HL-60/S4 treated with phorbol 12-myristate 13-acetate at 8.2 ng/mL for 4 days and 3 days (cell line): ENCODE measurements around the gene WDFY4.

Experiments used
- in situ Hi-C: fragments of 300-500 bp; cut with MboI; formaldehyde crosslinking; loops from 2 replicates; pipeline ENCODE4 v1.15.0; 2022; ENCODE audit warnings: low sequenced_read_pairs

Gene WDFY4

GRCh38 chr10:48958598-48959190 lies 274.0 kb downstream of the WDFY4 start:
- in situ Hi-C loops = no loop called here

- in situ Hi-C loops = no loop called here
Measured at GRCh38 chr10:48964038-48964437, 279.4 kb downstream of the WDFY4 start.

GRCh38 chr10:48965460-48965859 lies 280.8 kb downstream of the WDFY4 start:
- in situ Hi-C loops = no loop called here

- in situ Hi-C loops = no loop called here
Measured at GRCh38 chr10:48968036-48968435, 283.4 kb downstream of the WDFY4 start.

- in situ Hi-C loops = no loop called here
Measured at GRCh38 chr10:48970046-48970445, 285.4 kb downstream of the WDFY4 start.

GRCh38 chr10:48970654-48971053 lies 286.0 kb downstream of the WDFY4 start:
- in situ Hi-C loops = no loop called here

- in situ Hi-C loops = no loop called here
Measured at GRCh38 chr10:48973065-48973464, 288.4 kb downstream of the WDFY4 start.

- in situ Hi-C loops = loop anchor here (25.0 kb wide), 1 partner anchor 538 kb away; no protein-coding TSS in a partner anchor
Measured at GRCh38 chr10:48974510-48975156, 290.0 kb downstream of the WDFY4 start.

- in situ Hi-C loops = loop anchor here (25.0 kb wide), 1 partner anchor 536 kb away; no protein-coding TSS in a partner anchor
Measured at GRCh38 chr10:48976196-48976595, 291.5 kb downstream of the WDFY4 start.

- in situ Hi-C loops = loop anchor here (25.0 kb wide), 1 partner anchor 534 kb away; no protein-coding TSS in a partner anchor
Measured at GRCh38 chr10:48978318-48978717, 293.6 kb downstream of the WDFY4 start.

- in situ Hi-C loops = loop anchor here (25.0 kb wide), 1 partner anchor 531 kb away; no protein-coding TSS in a partner anchor
Measured at GRCh38 chr10:48981310-48981907, 296.7 kb downstream of the WDFY4 start.

GRCh38 chr10:48982584-48982983 lies 297.9 kb downstream of the WDFY4 start:
- in situ Hi-C loops = loop anchor here (25.0 kb wide), 1 partner anchor 530 kb away; no protein-coding TSS in a partner anchor

GRCh38 chr10:48983648-48984351 lies 299.1 kb downstream of the WDFY4 start:
- in situ Hi-C loops = loop anchor here (25.0 kb wide), 1 partner anchor 529 kb away; no protein-coding TSS in a partner anchor

GRCh38 chr10:48985621-48986158 lies 301.0 kb downstream of the WDFY4 start:
- in situ Hi-C loops = loop anchor here (25.0 kb wide), 1 partner anchor 527 kb away; no protein-coding TSS in a partner anchor

- in situ Hi-C loops = loop anchor here (25.0 kb wide), 1 partner anchor 522 kb away; no protein-coding TSS in a partner anchor
Measured at GRCh38 chr10:48990226-48990625, 305.6 kb downstream of the WDFY4 start.

GRCh38 chr10:48993627-48994026 lies 309.0 kb downstream of the WDFY4 start:
- in situ Hi-C loops = loop anchor here (25.0 kb wide), 1 partner anchor 519 kb away; no protein-coding TSS in a partner anchor

- in situ Hi-C loops = loop anchor here (25.0 kb wide), 1 partner anchor 516 kb away; no protein-coding TSS in a partner anchor
Measured at GRCh38 chr10:48996329-48996728, 311.7 kb downstream of the WDFY4 start.

GRCh38 chr10:48999346-48999745 lies 314.7 kb downstream of the WDFY4 start:
- in situ Hi-C loops = loop anchor here (25.0 kb wide), 1 partner anchor 513 kb away; no protein-coding TSS in a partner anchor

GRCh38 chr10:49000437-49001398 lies 316.0 kb downstream of the WDFY4 start:
- in situ Hi-C loops = no loop called here
